Measurements from ENCODE around the gene EIF1B.

GRCh38 chr3:40313975-40314860 lies 4.7 kb downstream of the EIF1B start:
- TF ChIP-seq POLR2A (IDR thresholded peaks at IDR 0.05) (no peak), CTCF (IDR thresholded peaks at IDR 0.05) (no peak)
